Astrocyte (in vitro differentiated cells and primary cell): ENCODE results near the gene TMEM266. TPM values are rescaled to one million over a fixed set of nuclear protein-coding genes. Genes with fewer than 3 reads are reported as not detected.

ENCODE experiments used
- DNase-seq: peaks from one replicate; pipeline ENCODE4 v3.0.0-alpha.2; 2010; ENCODE audit warnings: low read depth
- FAIRE-seq: peaks from 2 replicates; lab custom pipeline; 2011; peaks lifted over from hg19 to GRCh38; lab: Jason Lieb, UNC
- H2AFZ ChIP-seq: 2 replicates; pipeline ENCODE4 v1.6.0; 2012; ENCODE audit warnings: low read depth, low read length, inconsistent platforms
- H3K27ac ChIP-seq: 2 replicates; pipeline ENCODE4 v1.5.1; 2011; ENCODE audit warnings: low read depth, low read length, inconsistent platforms
- H3K27me3 ChIP-seq: 2 replicates; pipeline ENCODE4 v1.6.0; 2011; ENCODE audit warnings: low read length, inconsistent platforms; ENCODE audit not compliant: insufficient read depth
- H3K36me3 ChIP-seq: 2 replicates; pipeline ENCODE4 v1.5.1; 2011; ENCODE audit warnings: low read length, inconsistent platforms; ENCODE audit not compliant: insufficient read depth
- H3K4me1 ChIP-seq: 2 replicates; pipeline ENCODE4 v1.5.1; 2011; ENCODE audit warnings: low read length, inconsistent platforms; ENCODE audit not compliant: insufficient read depth
- H3K4me2 ChIP-seq: 2 replicates; pipeline ENCODE4 v1.6.0; 2012; ENCODE audit warnings: low read length, inconsistent platforms
- H3K4me3 ChIP-seq: 2 replicates; pipeline ENCODE4 v1.5.1; 2011; ENCODE audit warnings: low read depth, mild to moderate bottlenecking, low read length, inconsistent platforms; ENCODE audit not compliant: insufficient read depth
- H3K79me2 ChIP-seq: 2 replicates; pipeline ENCODE4 v1.6.0; 2012; ENCODE audit warnings: mild to moderate bottlenecking, low read length, inconsistent platforms; ENCODE audit not compliant: insufficient read depth
- H3K9ac ChIP-seq: 2 replicates; pipeline ENCODE4 v1.6.0; 2012; ENCODE audit warnings: mild to moderate bottlenecking, low read length, inconsistent platforms
- H3K9me3 ChIP-seq: 2 replicates; pipeline ENCODE4 v1.5.1; 2012; ENCODE audit warnings: low read depth, mild to moderate bottlenecking, low read length, inconsistent platforms; ENCODE audit not compliant: insufficient read depth
- H4K20me1 ChIP-seq: 2 replicates; pipeline ENCODE4 v1.6.0; 2012; ENCODE audit warnings: low read length, inconsistent platforms; ENCODE audit not compliant: insufficient read depth
- H3K27ac Mint-ChIP-seq: one replicate; pipeline ENCODE4 v1.8.0; 2021; ENCODE audit warnings: mild to moderate bottlenecking, mixed read lengths; ENCODE audit not compliant: unreplicated experiment
- H3K27me3 Mint-ChIP-seq: one replicate; pipeline ENCODE4 v1.8.0; 2021; ENCODE audit warnings: low read depth, mixed read lengths; ENCODE audit not compliant: unreplicated experiment
- H3K36me3 Mint-ChIP-seq: one replicate; pipeline ENCODE4 v1.8.0; 2021; ENCODE audit warnings: low read depth, mixed read lengths; ENCODE audit not compliant: unreplicated experiment
- H3K4me1 Mint-ChIP-seq: one replicate; pipeline ENCODE4 v1.8.0; 2021; ENCODE audit warnings: low read depth, mixed read lengths; ENCODE audit not compliant: unreplicated experiment
- H3K4me3 Mint-ChIP-seq: one replicate; pipeline ENCODE4 v1.8.0; 2021; ENCODE audit warnings: mild to moderate bottlenecking, moderate library complexity, mixed read lengths; ENCODE audit not compliant: unreplicated experiment
- H3K9me3 Mint-ChIP-seq: one replicate; pipeline ENCODE4 v1.8.0; 2021; ENCODE audit warnings: mild to moderate bottlenecking, mixed read lengths; ENCODE audit not compliant: unreplicated experiment
- CTCF ChIP-seq: IDR thresholded peaks from 2 replicates; pipeline ENCODE4 v1.5.1; 2011; ENCODE audit warnings: low read depth, mild to moderate bottlenecking, inconsistent platforms, low read length, moderate library complexity; ENCODE audit not compliant: insufficient read depth
- EZH2 ChIP-seq: IDR thresholded peaks from 2 replicates; pipeline ENCODE4 v1.6.1; 2012; ENCODE audit warnings: mild to moderate bottlenecking, low read length, inconsistent platforms; ENCODE audit not compliant: insufficient read depth
- total RNA-seq: library from RNA; stranded (reverse); gene quantifications from 2 replicates; pipeline ENCODE4 v1.2.1, GENCODE V29; 2021

Gene TMEM266
- total RNA-seq, 1 donor from 2014 or later = 0.36 TPM

GRCh38 chr15:76176059-76176458 lies 116.3 kb downstream of the TMEM266 start:
- Histone ChIP-seq H3K9me3 (no peaks in the 10 kb centered on the region), H4K20me1 (no peaks in the 10 kb centered on the region), H2AFZ (no peak overlapping the region), H3K79me2 (no peaks in the 10 kb centered on the region), H3K9ac (no peak overlapping the region), H3K27ac (no peak overlapping the region), H3K4me1 (peaks cover 4% of the 10 kb centered on the region), H3K4me2 (no peak overlapping the region), H3K36me3 (no peaks in the 10 kb centered on the region), H3K27me3 (peaks cover 13% of the 10 kb centered on the region), H3K4me3 (no peak overlapping the region)
- FAIRE-seq (no peak), DNase-seq (no peak)
- H3K9me3 Mint-ChIP-seq = no peaks in the 10 kb centered on the region
- peaks cover 4% of the 10 kb centered on the region for H3K36me3 Mint-ChIP-seq
- no peak overlapping the region for H3K4me3 Mint-ChIP-seq
- no peak overlapping the region for H3K27ac Mint-ChIP-seq
- peaks cover 30% of the 10 kb centered on the region for H3K27me3 Mint-ChIP-seq
- TF ChIP-seq EZH2 = no peak
- no peak for TF ChIP-seq CTCF
- H3K4me1 Mint-ChIP-seq = peaks cover 7% of the 10 kb centered on the region

GRCh38 chr15:76176487-76177085 lies 116.8 kb downstream of the TMEM266 start:
- FAIRE-seq = no peak

More at GRCh38 chr15:76176487-76177085, 116.8 kb downstream of the TMEM266 start:
- Mint-ChIP-seq H3K9me3 (no peaks in the 10 kb centered on the region), H3K27ac (no peak overlapping the region), H3K36me3 (peaks cover 4% of the 10 kb centered on the region), H3K4me1 (peaks cover 7% of the 10 kb centered on the region), H3K4me3 (no peak overlapping the region), H3K27me3 (peaks cover 30% of the 10 kb centered on the region)
- no peaks in the 10 kb centered on the region for H4K20me1 ChIP-seq
- no peak overlapping the region for H2AFZ ChIP-seq
- no peak for DNase-seq
- H3K79me2 ChIP-seq = no peaks in the 10 kb centered on the region
- no peak overlapping the region for H3K27ac ChIP-seq
- H3K4me2 ChIP-seq = no peak overlapping the region
- H3K9ac ChIP-seq = no peak overlapping the region
- peaks cover 13% of the 10 kb centered on the region for H3K27me3 ChIP-seq
- H3K9me3 ChIP-seq = no peaks in the 10 kb centered on the region
- no peak overlapping the region for H3K4me3 ChIP-seq
- peaks cover 4% of the 10 kb centered on the region for H3K4me1 ChIP-seq
- TF ChIP-seq EZH2 (no peak), CTCF (no peak)
- H3K36me3 ChIP-seq = no peaks in the 10 kb centered on the region
